Stimulated activated CD8-positive, alpha-beta memory T cell treated with anti-CD3 and anti-CD28 coated beads, Interleukin-4, amount 100 ng/mL, for 1 hour (primary cell): ENCODE results near the gene PTPRN2.
"Not testable (repeated sequence)": the region's sequence is repeated elsewhere in the genome, so short reads cannot be mapped to it uniquely, and the experiment has no call there.

Source experiments
- DNase-seq, 2 donors: peaks; one replicate each; pipeline ENCODE4 v3.0.0-alpha.2; 2020; ENCODE audit warnings: low read depth in 2 of 2, low spot score in 1 of 2

PTPRN2 gene

GRCh38 chr7:157495177-157495553 lies 1092.5 kb downstream of the PTPRN2 start:
- DNase-seq = no peak

GRCh38 chr7:157494506-157495176 lies 1093.0 kb downstream of the PTPRN2 start:
- DNase-seq = no peak

GRCh38 chr7:157493776-157494175 lies 1093.8 kb downstream of the PTPRN2 start:
- no peak for DNase-seq

DNA sequence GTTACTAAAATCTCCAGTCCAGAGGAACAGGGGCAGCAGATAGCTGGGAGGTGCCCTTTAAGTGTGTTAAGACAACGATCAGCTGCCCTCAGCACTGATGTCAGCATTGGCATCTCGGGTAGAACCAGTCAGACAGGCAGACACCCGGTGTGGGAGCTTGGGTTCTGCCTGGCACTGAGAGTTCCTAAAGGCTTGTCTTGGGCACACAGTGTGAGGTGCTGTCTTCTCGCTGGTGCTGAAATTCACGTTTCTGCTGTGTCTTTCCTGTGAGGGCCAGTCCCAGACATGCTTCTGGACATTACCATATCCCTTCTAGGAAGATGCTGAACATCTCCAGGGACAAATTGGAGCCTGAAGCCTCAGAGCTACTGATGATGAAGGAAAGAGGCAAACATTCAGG lies 1094.6 kb downstream of the PTPRN2 start:
- no peak for DNase-seq

- DNase-seq = no peak
Measured at GRCh38 chr7:157490465-157490912, 1097.1 kb downstream of the PTPRN2 start.

DNA sequence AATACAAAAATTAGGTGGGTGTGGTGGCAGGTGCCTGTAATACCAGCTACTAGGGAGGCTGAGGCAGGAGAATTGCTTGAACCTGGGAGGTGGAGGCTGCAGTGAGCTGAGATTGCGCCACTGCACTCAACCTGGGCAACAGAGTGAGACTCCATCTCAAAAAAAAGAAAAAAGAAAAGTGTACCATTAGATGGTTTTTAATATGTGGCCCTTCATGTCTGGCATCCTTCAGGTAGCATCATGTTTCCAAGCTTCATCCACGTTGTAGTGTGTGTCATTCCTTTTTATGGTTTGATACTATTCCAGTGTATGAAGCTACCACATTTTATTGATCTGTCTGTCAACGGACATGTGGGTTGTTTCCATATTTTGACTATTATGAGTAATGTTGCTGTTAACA lies 1097.8 kb downstream of the PTPRN2 start:
- DNase-seq = not testable (repeated sequence)
